ENCODE data around the gene UGCG.

The UGCG gene

DNA sequence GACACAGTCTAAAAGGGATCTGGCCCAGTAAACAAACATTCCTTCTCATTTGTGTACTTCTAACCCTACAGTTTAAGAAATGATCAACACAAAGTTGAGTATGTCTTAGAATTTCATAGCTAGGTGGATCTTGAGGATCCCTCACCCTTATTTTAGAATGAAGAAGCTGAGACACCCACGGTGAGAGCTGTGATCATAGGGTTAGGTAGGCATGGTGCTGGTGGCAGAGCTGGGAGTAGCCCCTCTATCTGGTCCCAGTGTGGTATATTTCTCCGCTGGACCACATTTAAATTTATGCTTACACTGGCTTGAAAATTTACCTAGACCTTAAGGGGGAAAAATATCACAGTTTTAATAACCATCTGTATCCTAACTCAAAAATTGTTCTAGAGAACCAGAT lies 39.8 kb downstream of the UGCG start:
- Histone ChIP-seq H3K9me3 (ENCODE audit: insufficient read depth, low read length) (no peaks in the 10 kb centered on the region), H4K20me1 (ENCODE audit: low read depth, low read length) (no peaks in the 10 kb centered on the region), H3K27me3 (ENCODE audit: low read length) (no peaks in the 10 kb centered on the region), H2AFZ (ENCODE audit: low read depth, low read length, severe bottlenecking) (no peak overlapping the region), H3K79me2 (ENCODE audit: insufficient read depth, low read length) (no peaks in the 10 kb centered on the region), H3F3A (ENCODE audit: insufficient read depth) (peaks cover 13% of the 10 kb centered on the region; the same call in 1 of the 2 replicates), H3K27ac (ENCODE audit: low read depth, low read length) (no peak overlapping the region), H3K9me2 (replicated peaks; ENCODE audit: insufficient read depth, low read length) (no peaks in the 10 kb centered on the region), H3K9ac (ENCODE audit: low read length) (no peak overlapping the region), H3K36me3 (ENCODE audit: low read length) (peaks cover 35% of the 10 kb centered on the region), H3K4me3 (ENCODE audit: insufficient read depth, low read length, poor library complexity, severe bottlenecking) (no peak overlapping the region), H3K4me2 (ENCODE audit: low read depth, low read length, poor library complexity, severe bottlenecking) (no peak overlapping the region)
- TF ChIP-seq, protein P1, sequence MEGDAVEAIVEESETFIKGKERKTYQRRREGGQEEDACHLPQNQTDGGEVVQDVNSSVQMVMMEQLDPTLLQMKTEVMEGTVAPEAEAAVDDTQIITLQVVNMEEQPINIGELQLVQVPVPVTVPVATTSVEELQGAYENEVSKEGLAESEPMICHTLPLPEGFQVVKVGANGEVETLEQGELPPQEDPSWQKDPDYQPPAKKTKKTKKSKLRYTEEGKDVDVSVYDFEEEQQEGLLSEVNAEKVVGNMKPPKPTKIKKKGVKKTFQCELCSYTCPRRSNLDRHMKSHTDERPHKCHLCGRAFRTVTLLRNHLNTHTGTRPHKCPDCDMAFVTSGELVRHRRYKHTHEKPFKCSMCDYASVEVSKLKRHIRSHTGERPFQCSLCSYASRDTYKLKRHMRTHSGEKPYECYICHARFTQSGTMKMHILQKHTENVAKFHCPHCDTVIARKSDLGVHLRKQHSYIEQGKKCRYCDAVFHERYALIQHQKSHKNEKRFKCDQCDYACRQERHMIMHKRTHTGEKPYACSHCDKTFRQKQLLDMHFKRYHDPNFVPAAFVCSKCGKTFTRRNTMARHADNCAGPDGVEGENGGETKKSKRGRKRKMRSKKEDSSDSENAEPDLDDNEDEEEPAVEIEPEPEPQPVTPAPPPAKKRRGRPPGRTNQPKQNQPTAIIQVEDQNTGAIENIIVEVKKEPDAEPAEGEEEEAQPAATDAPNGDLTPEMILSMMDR (IDR thresholded peaks at IDR 0.05; ENCODE audit: insufficient read depth, low read length, poor library complexity, severe bottlenecking) = no peak
- no peak for TF ChIP-seq EZH2phosphoT487 (conservative IDR thresholded peaks at IDR 0.05; ENCODE audit: low read length)

DNA sequence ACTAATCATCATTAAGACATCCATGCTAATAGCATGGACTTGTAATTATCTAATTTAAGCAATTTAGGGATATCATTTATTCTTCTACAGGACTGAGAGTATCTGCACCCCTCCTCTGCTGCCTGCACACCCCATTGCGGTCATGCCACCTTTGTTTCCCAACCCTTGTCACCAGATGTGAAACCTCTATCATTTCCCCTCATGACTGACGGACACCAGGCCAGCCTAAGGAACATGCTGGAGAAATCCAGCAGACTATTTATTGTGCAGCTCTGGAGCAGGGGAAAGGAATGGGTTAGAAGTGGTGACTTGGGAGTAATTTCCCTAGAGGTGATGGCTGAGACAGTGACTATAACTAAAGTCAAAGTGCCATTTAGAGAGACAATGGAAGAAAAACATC lies 40.7 kb downstream of the UGCG start:
- Histone ChIP-seq H3K79me2 (ENCODE audit: insufficient read depth, low read length) (no peaks in the 10 kb centered on the region), H3K9me2 (replicated peaks; ENCODE audit: insufficient read depth, low read length) (no peaks in the 10 kb centered on the region), H3K4me2 (ENCODE audit: low read depth, low read length, poor library complexity, severe bottlenecking) (no peak overlapping the region), H4K20me1 (ENCODE audit: low read depth, low read length) (no peaks in the 10 kb centered on the region), H3K27ac (ENCODE audit: low read depth, low read length) (no peak overlapping the region), H3K4me3 (ENCODE audit: insufficient read depth, low read length, poor library complexity, severe bottlenecking) (no peak overlapping the region), H3F3A (ENCODE audit: insufficient read depth) (peaks cover 9% of the 10 kb centered on the region; the same call in 1 of the 2 replicates), H2AFZ (ENCODE audit: low read depth, low read length, severe bottlenecking) (no peak overlapping the region), H3K9ac (ENCODE audit: low read length) (no peak overlapping the region), H3K27me3 (ENCODE audit: low read length) (no peaks in the 10 kb centered on the region), H3K9me3 (ENCODE audit: insufficient read depth, low read length) (no peaks in the 10 kb centered on the region), H3K36me3 (ENCODE audit: low read length) (peaks cover 26% of the 10 kb centered on the region)
- no peak for TF ChIP-seq EZH2phosphoT487 (conservative IDR thresholded peaks at IDR 0.05; ENCODE audit: low read length)
- TF ChIP-seq, protein P1 (IDR thresholded peaks at IDR 0.05; ENCODE audit: insufficient read depth, low read length, poor library complexity, severe bottlenecking) = no peak

DNA sequence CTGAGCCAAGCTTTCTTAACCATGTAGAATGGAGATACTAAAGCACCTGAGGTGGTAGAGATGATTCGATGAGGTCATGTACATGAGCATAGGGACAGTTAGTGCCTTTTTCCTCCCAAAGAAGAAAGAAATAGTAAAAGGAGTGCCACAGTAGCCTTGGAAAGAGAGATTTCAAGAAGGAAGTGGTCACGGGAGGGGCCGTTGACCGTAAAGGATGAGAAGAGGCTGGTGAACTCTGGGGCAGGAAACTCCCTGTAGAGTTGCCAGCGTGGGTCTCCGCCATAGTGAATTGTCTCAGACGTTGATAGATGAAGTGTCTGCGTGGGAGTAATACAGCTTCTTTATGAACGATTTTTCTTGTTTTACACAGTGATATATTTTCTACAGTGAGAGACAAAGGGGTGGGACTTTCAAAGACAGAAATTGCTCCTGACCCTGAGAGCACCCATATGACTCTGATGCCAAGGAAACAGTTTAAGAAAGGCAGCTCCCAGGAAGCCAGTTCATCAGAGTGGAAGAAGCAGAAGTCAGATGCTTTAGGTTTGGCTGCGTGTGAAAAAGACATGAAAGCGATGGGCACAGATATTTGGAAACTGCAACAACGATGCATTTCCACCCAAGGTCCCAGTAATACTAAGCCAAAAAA lies 41.3 kb downstream of the UGCG start:
- Histone ChIP-seq H3K27ac (ENCODE audit: low read depth, low read length) (no peak overlapping the region), H3K79me2 (ENCODE audit: insufficient read depth, low read length) (no peaks in the 10 kb centered on the region), H3K4me2 (ENCODE audit: low read depth, low read length, poor library complexity, severe bottlenecking) (no peak overlapping the region), H3K36me3 (ENCODE audit: low read length) (peaks cover 20% of the 10 kb centered on the region), H2AFZ (ENCODE audit: low read depth, low read length, severe bottlenecking) (no peak overlapping the region), H3K9me2 (replicated peaks; ENCODE audit: insufficient read depth, low read length) (no peaks in the 10 kb centered on the region), H3K4me3 (ENCODE audit: insufficient read depth, low read length, poor library complexity, severe bottlenecking) (no peak overlapping the region), H3K9ac (ENCODE audit: low read length) (no peak overlapping the region), H3F3A (ENCODE audit: insufficient read depth) (0 out of 2 replicates have a peak, but pooled peaks cover 6% of the 10 kb centered on the region), H3K9me3 (ENCODE audit: insufficient read depth, low read length) (no peaks in the 10 kb centered on the region), H4K20me1 (ENCODE audit: low read depth, low read length) (no peaks in the 10 kb centered on the region), H3K27me3 (ENCODE audit: low read length) (no peaks in the 10 kb centered on the region)
- TF ChIP-seq EZH2phosphoT487 (conservative IDR thresholded peaks at IDR 0.05; ENCODE audit: low read length) = no peak
- TF ChIP-seq, protein P1 (IDR thresholded peaks at IDR 0.05; ENCODE audit: insufficient read depth, low read length, poor library complexity, severe bottlenecking) = no peak

All from SU-DHL-6 (cell line).